ENCODE results near the gene PTPN5.

The PTPN5 gene

DNA sequence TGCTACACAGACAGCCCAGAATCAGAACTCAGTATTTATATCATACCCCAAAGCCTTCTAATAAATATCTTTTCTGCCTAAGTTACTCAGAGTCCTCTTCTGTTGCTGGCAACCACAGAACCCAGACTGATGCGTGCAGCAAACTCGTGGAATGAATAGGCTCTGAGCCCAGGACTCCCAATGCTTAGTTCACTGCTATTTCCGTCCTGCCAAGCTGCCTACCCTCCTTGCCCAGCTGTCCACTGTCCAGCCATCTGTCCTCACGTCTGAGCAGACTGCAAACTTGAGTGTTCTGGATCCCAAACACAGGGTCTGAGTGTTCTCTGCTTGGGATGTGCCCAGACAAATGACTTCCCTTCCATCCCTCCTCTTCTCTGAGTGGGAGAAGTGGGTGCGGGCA lies 19.4 kb downstream of the PTPN5 start:
- no peak for DNase-seq

GRCh38 chr11:18771266-18772035 lies 20.1 kb downstream of the PTPN5 start:
- DNase-seq: no peak

DNA sequence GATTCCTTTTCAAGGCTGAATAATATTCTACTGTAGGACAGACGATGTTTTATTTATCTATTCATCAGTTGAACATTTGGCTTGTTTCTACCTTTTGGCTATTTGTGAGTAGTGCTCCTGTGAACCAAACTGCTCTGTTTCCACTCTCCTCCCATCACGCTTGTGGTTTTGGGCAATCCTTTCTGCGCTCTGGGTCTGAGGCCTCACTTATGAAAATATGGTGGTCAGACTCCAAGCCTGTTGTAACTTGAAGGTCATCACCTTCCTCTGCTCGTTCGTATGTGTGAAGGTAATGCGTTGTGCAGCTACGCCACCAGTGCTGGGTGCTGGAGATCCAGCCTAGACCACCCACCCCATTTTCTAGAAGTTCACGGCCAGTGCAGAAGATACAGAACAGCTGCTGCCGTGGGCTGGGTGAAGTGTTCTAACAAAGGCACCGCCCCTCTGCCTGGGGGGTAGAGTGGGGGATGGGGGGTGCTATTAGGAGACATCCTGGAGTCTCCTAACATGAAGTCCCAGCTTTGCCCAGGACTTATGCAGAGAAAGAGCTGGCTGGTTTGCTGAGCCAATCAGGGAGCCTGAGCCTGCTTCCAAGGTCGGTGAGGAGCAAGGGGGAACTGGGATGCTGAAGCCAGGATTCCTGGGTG lies 21.0 kb downstream of the PTPN5 start:
- DNase-seq: no peak

- DNase-seq: no peak
These were observed 21.7 kb downstream of the PTPN5 start for GRCh38 chr11:18769802-18770456.

GRCh38 chr11:18768978-18769377 lies 22.6 kb downstream of the PTPN5 start:
- DNase-seq: no peak

- no peak for DNase-seq
These were observed 23.1 kb downstream of the PTPN5 start for GRCh38 chr11:18768472-18768901.

- DNase-seq: no peak
These were observed 25.6 kb downstream of the PTPN5 start for GRCh38 chr11:18766015-18766414.

DNA sequence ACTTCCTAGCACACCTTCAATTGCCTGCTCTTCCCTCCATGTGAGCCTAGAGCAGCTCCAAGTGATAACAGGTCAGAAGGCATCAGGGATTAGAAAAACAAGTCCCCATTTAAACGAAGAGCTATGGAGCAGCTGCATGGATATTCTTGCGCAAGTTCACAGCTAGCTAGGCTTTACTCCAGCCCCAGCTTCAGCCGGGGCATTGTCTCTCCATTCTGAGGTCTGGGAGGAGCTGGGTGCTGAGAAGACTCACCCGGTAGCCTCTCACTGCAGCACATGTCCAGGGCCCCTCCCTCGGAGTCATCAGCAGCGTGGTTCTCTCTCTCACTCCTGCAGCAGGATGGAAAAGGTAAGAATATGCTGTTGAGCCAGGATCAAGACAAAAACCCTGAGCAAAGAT lies 26.0 kb downstream of the PTPN5 start:
- DNase-seq: no peak

GRCh38 chr11:18761741-18762140 lies 29.9 kb downstream of the PTPN5 start:
- no peak for DNase-seq

- no peak for DNase-seq
These were observed 30.5 kb downstream of the PTPN5 start for GRCh38 chr11:18761144-18761543.

- DNase-seq: no peak
These were observed 33.8 kb downstream of the PTPN5 start for GRCh38 chr11:18757811-18758210.

DNA sequence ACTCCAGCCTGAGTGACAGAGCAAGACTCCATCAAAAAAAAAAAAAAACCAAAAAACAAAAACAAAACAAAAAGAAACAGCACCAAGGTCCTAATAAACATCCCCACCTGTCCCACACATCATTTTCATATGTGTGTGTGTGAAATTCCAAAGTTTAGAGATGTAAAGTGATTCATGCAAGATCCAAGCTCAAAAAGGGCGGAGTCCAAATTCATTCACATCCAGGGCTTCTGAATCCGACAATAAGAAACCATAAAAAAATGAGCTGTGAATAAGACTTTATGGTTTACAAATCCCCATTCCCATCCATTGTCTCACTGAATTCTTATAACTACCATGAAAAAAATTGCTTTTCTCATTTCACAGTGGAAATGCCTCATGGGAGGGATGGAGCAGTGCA lies 34.7 kb downstream of the PTPN5 start:
- no peak for DNase-seq

DNA sequence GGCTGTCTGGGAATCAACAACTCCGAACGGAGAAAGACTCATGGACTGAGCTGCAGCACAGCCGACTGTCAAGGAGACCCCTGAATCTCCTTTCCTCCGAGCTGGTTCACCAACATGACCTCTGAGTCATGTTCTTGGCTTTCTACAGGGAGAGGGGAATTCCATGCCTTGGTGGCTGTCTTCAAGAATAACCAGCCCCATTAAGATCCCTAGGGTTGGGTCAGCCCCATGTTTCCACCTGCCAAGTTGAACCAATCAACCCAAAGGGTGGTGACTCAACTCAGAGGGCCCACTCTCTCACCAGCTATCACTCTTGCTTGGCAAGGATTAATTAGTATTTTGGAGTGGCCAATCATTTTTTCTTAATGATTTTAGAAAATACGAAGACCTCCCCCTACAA lies 37.3 kb downstream of the PTPN5 start:
- no peak for DNase-seq

GRCh38 chr11:18752502-18752901 lies 39.1 kb downstream of the PTPN5 start:
- no peak for DNase-seq

- no peak for DNase-seq
These were observed 40.7 kb downstream of the PTPN5 start for GRCh38 chr11:18750944-18751343.

- no peak for DNase-seq
These were observed 41.8 kb downstream of the PTPN5 start for GRCh38 chr11:18749681-18750319.

DNA sequence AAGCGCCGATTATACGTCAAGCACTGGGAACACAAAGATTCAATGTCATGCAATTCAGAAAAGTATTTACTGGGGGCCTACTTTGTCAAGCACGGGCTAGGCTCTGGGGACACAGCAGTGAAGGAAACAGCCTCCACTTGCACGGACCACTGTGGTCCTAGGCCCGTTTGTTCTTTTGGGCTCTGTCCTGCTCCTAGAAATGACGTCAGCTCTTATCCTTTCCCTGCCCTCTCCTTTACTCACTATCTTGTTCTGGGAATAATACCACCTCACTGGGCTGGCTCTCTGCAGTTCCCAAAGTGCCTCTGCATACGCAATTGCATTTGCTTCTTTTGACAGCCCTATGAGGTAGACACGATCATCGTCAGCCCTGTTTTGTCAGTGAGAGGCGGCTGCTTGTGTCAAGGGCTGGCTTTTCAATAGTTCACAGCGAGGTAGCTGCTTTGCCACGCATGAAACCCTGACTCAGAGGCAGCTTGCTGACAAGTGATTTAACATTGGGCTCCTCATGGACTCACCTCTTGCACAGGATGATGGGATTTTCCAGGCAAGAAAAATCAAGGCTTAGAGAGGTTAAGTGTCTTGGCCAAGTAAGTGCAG lies 42.7 kb downstream of the PTPN5 start:
- DNase-seq: no peak

- DNase-seq: no peak
These were observed 46.3 kb downstream of the PTPN5 start for GRCh38 chr11:18745251-18745650.

DNA sequence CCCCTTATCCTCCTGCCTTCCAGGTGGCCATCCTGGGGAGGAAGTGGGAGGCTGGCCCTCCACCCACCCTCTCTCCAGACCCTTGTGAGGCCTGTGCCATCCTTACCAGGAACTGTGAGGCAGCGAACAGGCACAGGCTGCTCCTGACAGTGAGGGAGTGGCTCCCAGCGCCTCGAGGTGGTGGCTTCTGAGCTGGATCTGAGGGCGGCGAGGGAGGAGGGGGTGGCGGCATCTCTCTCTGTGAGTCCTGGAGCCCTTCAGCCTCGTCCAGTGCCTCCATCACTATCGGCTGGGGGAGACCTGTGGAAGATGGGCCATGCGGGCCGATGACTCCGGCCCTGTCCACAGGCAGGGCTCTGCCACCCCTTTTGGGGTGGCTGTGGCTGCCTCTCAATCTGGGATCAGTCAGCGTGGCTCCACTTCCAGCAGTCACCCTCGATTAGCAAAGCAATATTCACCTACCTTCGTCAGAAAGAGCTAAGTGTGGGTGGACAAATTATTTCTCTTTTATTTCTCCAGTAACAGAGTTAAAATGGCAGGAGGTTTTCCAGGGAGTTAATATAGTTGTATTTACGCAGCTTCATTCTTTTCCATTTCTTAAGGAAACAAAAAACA lies 47.6 kb downstream of the PTPN5 start:
- no peak for DNase-seq

DNA sequence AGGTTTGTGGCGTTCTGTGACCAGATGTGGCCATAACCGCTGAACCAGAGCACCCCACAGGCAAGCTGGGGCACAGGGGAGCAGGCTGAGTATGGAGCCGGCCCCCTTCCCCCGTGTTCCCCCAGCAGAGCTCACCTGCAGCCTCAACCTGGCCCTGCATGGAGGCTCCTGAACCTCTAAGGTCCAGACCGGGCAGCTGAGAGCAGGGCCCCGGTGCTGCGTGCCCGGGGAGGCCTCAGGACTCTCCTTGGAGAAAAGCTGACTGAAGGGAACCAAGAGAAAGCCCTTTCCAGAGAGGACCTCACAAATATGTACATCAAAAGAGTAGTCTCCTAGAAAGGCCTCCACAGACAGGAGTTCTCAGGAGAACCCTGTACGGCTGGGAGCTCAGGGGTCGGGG lies 48.2 kb downstream of the PTPN5 start:
- no peak for DNase-seq

DNA sequence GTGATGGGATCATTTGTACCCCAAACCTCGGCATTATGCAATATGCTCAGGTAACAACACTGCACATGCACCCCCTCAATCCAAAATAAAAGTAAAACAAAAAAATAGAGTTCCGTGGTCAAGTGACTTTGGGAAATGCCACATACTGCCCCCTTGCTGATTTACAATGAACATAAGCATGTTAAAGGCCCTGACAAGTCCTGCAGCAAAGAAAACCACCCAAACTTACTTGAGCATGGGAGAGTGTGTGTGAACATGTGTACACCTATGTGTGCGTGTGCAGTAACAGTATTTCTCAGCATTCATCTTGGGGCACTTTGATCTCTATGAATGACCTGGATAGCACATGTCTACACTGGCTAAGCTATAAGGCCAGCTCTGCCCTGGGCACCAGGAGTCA lies 49.8 kb downstream of the PTPN5 start:
- DNase-seq: no peak

DNA sequence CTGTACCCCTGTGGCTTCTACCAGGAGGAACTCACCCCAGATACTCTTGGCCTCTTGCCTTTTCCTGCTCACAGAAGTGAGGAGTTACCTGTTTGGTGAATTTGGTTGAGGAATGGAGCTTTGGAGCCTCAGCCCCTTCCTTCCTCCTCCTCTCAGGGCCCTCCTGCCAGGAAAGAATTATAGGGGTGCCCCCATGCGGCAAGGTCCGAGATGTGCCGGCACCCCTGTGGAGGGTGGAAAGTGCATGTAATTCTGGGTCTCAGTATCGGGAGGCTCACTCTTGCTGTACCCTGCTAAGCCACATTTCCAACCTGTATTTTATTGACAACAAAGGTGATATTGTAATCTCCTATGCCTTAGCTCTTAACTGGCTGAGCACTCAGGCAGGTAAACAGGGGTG lies 51.9 kb downstream of the PTPN5 start:
- no peak for DNase-seq

GRCh38 chr11:18737642-18738041 lies 54.0 kb downstream of the PTPN5 start:
- DNase-seq: no peak
